LNCaP clone FGC (cell line): ENCODE measurements around the gene SERGEF.

Experiments
- DNase-seq: peaks from one replicate; pipeline ENCODE4 v3.0.0-alpha.2; 2011; ENCODE audit warnings: low read depth
- H3K4me3 ChIP-seq: 2 replicates; pipeline ENCODE4 v1.5.1; 2011; ENCODE audit warnings: mild to moderate bottlenecking, low read depth, low read length, control low read depth
- CTCF ChIP-seq: IDR thresholded peaks from 2 replicates; pipeline ENCODE4 v1.5.1; 2012; ENCODE audit warnings: mild to moderate bottlenecking; ENCODE audit not compliant: control insufficient read depth, insufficient read depth; ENCODE audit errors: extremely low read depth

Gene SERGEF

DNA sequence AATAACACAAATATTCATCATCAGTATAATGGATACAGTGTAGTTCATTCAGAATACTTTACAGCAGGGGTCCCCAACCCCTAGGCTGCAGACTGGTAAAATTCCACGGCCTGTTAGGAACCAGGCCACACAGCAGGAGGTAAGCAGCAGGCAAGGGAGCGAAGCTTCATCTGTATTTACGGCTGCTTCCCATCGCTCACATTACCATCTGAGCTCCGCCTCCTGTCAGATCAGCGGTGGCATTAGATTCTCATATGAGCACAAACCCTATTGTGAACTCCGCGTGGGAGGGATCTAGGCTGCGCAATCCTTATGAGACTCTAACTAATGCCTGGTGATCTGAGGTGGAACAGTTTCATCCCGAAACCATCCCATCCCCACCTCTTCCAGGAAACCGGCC, 125.1 kb downstream of the SERGEF start:
- no peak for TF ChIP-seq CTCF
- H3K4me3 ChIP-seq: no peak overlapping the region
- DNase-seq: no peak

DNA sequence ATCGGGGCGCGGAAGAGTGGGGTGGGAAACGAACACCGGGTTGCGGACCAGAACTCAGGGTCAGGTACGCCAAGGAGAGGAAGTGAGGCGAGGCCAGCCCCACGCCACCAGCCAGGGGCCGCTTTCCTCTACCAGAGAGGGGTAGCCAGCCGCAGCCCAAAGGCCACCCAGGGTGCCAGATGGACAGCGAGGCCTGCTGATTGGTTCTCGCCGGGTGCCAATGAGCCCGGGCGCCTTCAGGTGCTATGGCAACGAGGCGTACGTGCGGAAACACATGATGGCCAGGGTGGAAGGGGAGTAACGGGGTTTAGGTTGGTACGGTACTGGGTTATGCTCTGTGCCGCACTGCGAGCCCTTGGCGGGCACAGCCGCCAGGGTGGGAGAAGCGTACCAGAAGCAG, 128.9 kb downstream of the SERGEF start:
- no peak for DNase-seq
- no peak for TF ChIP-seq CTCF
- no peak overlapping the region for H3K4me3 ChIP-seq

DNA sequence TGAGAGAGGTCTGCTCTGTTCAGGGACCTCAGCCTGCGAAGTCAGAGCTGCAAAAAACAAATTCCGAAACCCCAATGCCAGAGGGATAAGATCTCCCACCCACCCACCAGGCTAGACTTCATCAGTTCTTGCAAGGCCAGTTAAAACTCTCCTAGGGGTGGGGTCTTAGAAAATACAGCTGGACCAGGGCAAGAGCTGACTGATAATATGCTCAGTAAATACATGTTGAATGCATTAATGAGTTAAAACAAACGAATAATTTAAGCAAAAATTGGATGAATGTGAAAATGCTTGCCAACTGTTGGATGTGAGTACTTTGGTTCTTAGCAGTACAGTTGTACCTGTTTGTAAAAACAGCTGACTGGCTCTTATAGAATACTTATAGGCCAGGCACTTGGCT, 129.8 kb downstream of the SERGEF start:
- no peak overlapping the region for H3K4me3 ChIP-seq
- DNase-seq: no peak

DNA sequence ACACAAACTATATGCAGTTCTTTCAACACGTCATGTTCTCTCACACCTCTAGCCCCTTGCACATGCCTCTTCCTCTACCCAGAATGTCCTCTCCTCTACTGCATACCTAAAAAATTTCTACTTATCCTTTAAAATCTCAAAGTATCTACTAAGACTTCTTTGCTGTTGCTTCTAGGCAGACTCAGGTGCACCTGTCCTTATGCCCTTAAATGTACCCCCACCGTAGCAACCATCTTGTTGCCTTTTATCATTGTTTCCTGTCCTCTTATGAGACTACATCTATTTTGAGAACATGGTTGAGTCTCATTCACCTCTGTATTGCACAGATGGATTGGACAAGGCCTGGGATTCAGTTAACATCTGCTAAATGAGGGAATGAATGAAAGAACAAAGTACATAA, 134.1 kb downstream of the SERGEF start:
- no peak for DNase-seq
- H3K4me3 ChIP-seq: no peak overlapping the region
- TF ChIP-seq CTCF: no peak

More for the DNA sequence above, 129.8 kb downstream of the SERGEF start:
- TF ChIP-seq CTCF: no peak

DNA sequence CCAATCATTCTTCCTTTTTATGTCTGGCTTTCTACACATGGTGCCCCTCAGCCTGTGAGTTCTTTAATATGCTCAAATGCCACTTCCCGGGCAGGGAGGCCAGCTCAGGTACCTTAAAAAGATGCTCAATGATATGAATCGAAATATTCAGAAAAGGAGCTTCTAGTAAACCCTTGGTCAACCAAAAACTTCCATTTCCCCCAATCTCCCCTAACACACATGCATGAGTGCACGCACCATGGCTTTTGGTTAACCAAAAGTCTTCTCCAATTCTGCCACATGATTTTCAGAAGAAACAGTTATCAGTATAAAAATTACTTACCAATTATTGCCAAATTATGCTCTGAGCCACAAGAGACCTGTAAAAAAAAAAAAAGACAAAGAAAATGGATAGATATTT, 135.0 kb downstream of the SERGEF start:
- TF ChIP-seq CTCF: no peak
- H3K4me3 ChIP-seq: no peak overlapping the region
- DNase-seq: no peak

GRCh38 chr11:17876827-17877226, 136.0 kb downstream of the SERGEF start:
- no peak for DNase-seq

More at GRCh38 chr11:17876827-17877226, 136.0 kb downstream of the SERGEF start:
- TF ChIP-seq CTCF: no peak
- no peak overlapping the region for H3K4me3 ChIP-seq
